GM23338 (cell line): ENCODE results near the gene KIF4A. TPM values are rescaled to one million over a fixed set of nuclear protein-coding genes. Genes with fewer than 3 reads are reported as not detected.

Source experiments
- ATAC-seq: fragments of 200-7000 bp; cut with Tn5 transposase; 3 replicates; pipeline ENCODE4 v1.9.1; 2020
- DNase-seq: peaks from one replicate; pipeline ENCODE4 v3.0.0-alpha.2; 2015; ENCODE audit warnings: low spot score
- H2AFZ ChIP-seq: fragments of 200-600 bp; sonication (generic); 2 replicates; pipeline ENCODE4 v1.8.0; 2016; ENCODE audit warnings: antibody characterized with exemption, mild to moderate bottlenecking, moderate library complexity
- H3F3A ChIP-seq: fragments of 200-600 bp; sonication (generic); replicated peaks from 2 replicates; pipeline ENCODE4 v1.8.0; 2017; ENCODE audit warnings: antibody characterized with exemption, mixed run types, low read depth
- H3K27ac ChIP-seq: fragments of 200-600 bp; sonication (generic); 2 replicates; pipeline ENCODE4 v1.6.1; 2016; ENCODE audit warnings: low read depth
- H3K27me3 ChIP-seq: fragments of 200-600 bp; sonication (generic); 2 replicates; pipeline ENCODE4 v1.8.0; 2016; ENCODE audit warnings: mild to moderate bottlenecking, mixed run types, moderate library complexity; ENCODE audit not compliant: insufficient read depth
- H3K36me3 ChIP-seq: fragments of 200-600 bp; sonication (generic); 2 replicates; pipeline ENCODE4 v1.8.0; 2016; ENCODE audit warnings: mild to moderate bottlenecking; ENCODE audit not compliant: insufficient read depth
- H3K4me1 ChIP-seq: fragments of 200-600 bp; sonication (generic); 2 replicates; pipeline ENCODE4 v1.8.0; 2016; ENCODE audit warnings: mild to moderate bottlenecking, moderate library complexity; ENCODE audit not compliant: insufficient read depth
- H3K4me2 ChIP-seq: fragments of 200-600 bp; sonication (generic); 2 replicates; pipeline ENCODE4 v1.7.1; 2017; ENCODE audit warnings: mixed run types
- H3K4me3 ChIP-seq: fragments of 200-600 bp; sonication (generic); 2 replicates; pipeline ENCODE4 v1.6.1; 2016; ENCODE audit warnings: mixed run types
- H3K79me2 ChIP-seq: fragments of 200-600 bp; sonication (generic); replicated peaks from 2 replicates; pipeline ENCODE4 v1.8.0; 2017; ENCODE audit warnings: mild to moderate bottlenecking; ENCODE audit not compliant: insufficient read depth
- H3K9me2 ChIP-seq: fragments of 200-600 bp; sonication (generic); 2 replicates; pipeline ENCODE4 v1.8.0; 2017; ENCODE audit not compliant: insufficient read depth
- H4K20me1 ChIP-seq: fragments of 200-600 bp; sonication (generic); replicated peaks from 2 replicates; pipeline ENCODE4 v1.8.0; 2017; ENCODE audit warnings: mild to moderate bottlenecking; ENCODE audit not compliant: insufficient read depth
- H3K27ac Mint-ChIP-seq: 2 replicates; pipeline ENCODE4 v1.8.0; 2020; ENCODE audit warnings: inconsistent platforms, mild to moderate bottlenecking, moderate library complexity, mixed read lengths
- H3K27me3 Mint-ChIP-seq: 3 replicates; pipeline ENCODE4 v1.8.0; 2022; ENCODE audit warnings: low read depth, mild to moderate bottlenecking, moderate library complexity, mixed read lengths, inconsistent platforms; ENCODE audit not compliant: insufficient read depth, poor library complexity
- H3K36me3 Mint-ChIP-seq: 3 replicates; pipeline ENCODE4 v1.8.0; 2021; ENCODE audit warnings: low read depth, mild to moderate bottlenecking, inconsistent platforms, moderate library complexity, mixed read lengths
- H3K4me1 Mint-ChIP-seq: 3 replicates; pipeline ENCODE4 v1.8.0; 2020; ENCODE audit warnings: mild to moderate bottlenecking, inconsistent platforms, mixed read lengths
- H3K4me3 Mint-ChIP-seq: 3 replicates; pipeline ENCODE4 v1.8.0; 2021; ENCODE audit warnings: moderate library complexity, mild to moderate bottlenecking, inconsistent platforms, mixed read lengths
- H3K9me3 Mint-ChIP-seq: 3 replicates; pipeline ENCODE4 v1.8.0; 2020; ENCODE audit warnings: moderate library complexity, mild to moderate bottlenecking, inconsistent platforms, mixed read lengths
- CREB1 ChIP-seq: fragments of 250-450 bp; sonication (Bioruptor Pico); IDR thresholded peaks from 2 replicates; pipeline ENCODE4 v1.5.0; 2020; ENCODE audit warnings: low read depth, mild to moderate bottlenecking, moderate library complexity
- CTCF ChIP-seq, 2 experiments: fragments of 200-600 bp in 1 of 2; sonication (generic) in 1 of 2; conservative IDR thresholded peaks; 2 replicates each; pipeline versions ENCODE4 v1.5.1 to v1.6.1; 2016 to 2017; ENCODE audit warnings: antibody characterized with exemption in 2 of 2, low read depth in 2 of 2, mild to moderate bottlenecking in 2 of 2, moderate library complexity in 1 of 2
- ETS1 ChIP-seq: IDR thresholded peaks from 2 replicates; pipeline ENCODE4 v1.6.1; 2016; ENCODE audit warnings: antibody characterized with exemption
- EZH2 ChIP-seq: fragments of 200-600 bp; sonication (generic); IDR thresholded peaks from one replicate; pipeline ENCODE4 v1.8.0; 2017; ENCODE audit warnings: antibody characterized with exemption, mild to moderate bottlenecking, low read depth; ENCODE audit not compliant: unreplicated experiment
- EZH2phosphoT487 ChIP-seq: fragments of 200-600 bp; sonication (generic); IDR thresholded peaks from one replicate; pipeline ENCODE4 v1.8.1; 2018; ENCODE audit warnings: antibody characterized with exemption; ENCODE audit not compliant: unreplicated experiment
- JUNB ChIP-seq: IDR thresholded peaks from one replicate; pipeline ENCODE4 v1.6.1; 2016; ENCODE audit warnings: antibody characterized with exemption; ENCODE audit not compliant: unreplicated experiment
- POLR2AphosphoS5 ChIP-seq: IDR thresholded peaks from 2 replicates; pipeline ENCODE4 v1.6.1; 2016; ENCODE audit warnings: antibody characterized with exemption, low read depth
- REST ChIP-seq: IDR thresholded peaks from one replicate; pipeline ENCODE4 v1.6.1; 2018; ENCODE audit warnings: antibody characterized with exemption; ENCODE audit not compliant: unreplicated experiment
- STAT1 ChIP-seq: IDR thresholded peaks from one replicate; pipeline ENCODE4 v1.6.1; 2016; ENCODE audit warnings: antibody characterized with exemption; ENCODE audit not compliant: unreplicated experiment
- ZNF114 ChIP-seq: fragments of 250-450 bp; sonication (Bioruptor Pico); IDR thresholded peaks from 2 replicates; pipeline ENCODE4 v1.5.0; 2020; ENCODE audit warnings: mild to moderate bottlenecking, moderate library complexity
- polyA plus RNA-seq: library from polyadenylated mRNA; unstranded; fragments of >200 nt; fragmentation: Nextera tagmentation; extraction: Ambion mirVana; gene quantifications from 2 replicates; pipeline ENCODE4 v1.2.1, GENCODE V29; 2016
- total RNA-seq: library from RNA; depleted of rRNA; stranded (reverse); fragments of >200 nt; shearing (Covaris generic); gene quantifications from 2 replicates; pipeline ENCODE4 v1.2.3, GENCODE V29; 2014

Gene KIF4A
- total and polyA plus RNA-seq, 2 experiments from 2014 or later = 21.5 to 27.6 TPM

- Histone ChIP-seq H3K27me3 (no peaks in the 10 kb centered on the region), H3K27ac (no peak overlapping the region), H3F3A (no peaks in the 10 kb centered on the region), H3K36me3 (no peaks in the 10 kb centered on the region), H3K79me2 (no peaks in the 10 kb centered on the region), H3K4me2 (no peak overlapping the region), H4K20me1 (no peaks in the 10 kb centered on the region), H3K9me2 (no peaks in the 10 kb centered on the region), H2AFZ (no peak overlapping the region), H3K4me3 (no peak overlapping the region), H3K4me1 (peaks cover 17% of the 10 kb centered on the region)
- Mint-ChIP-seq H3K9me3 (peaks cover 3% of the 10 kb centered on the region; the same call in 2 of the 3 replicates), H3K4me1 (peaks cover 18% of the 10 kb centered on the region), H3K36me3 (peaks cover 31% of the 10 kb centered on the region), H3K27me3 (peaks cover under 1% of the 10 kb centered on the region), H3K4me3 (no peak overlapping the region), H3K27ac (no peak overlapping the region)
- TF ChIP-seq JUNB = no peak
- TF ChIP-seq STAT1 = no peak
- TF ChIP-seq POLR2AphosphoS5 = no peak
- no peak for TF ChIP-seq EZH2phosphoT487
- TF ChIP-seq REST = no peak
- no peak for DNase-seq
- no peak for ATAC-seq
These were observed 136.7 kb downstream of the KIF4A start for GRCh38 chrX:70426286-70427278.

GRCh38 chrX:70427365-70427764, 137.5 kb downstream of the KIF4A start:
- Histone ChIP-seq H3K4me2 (no peak overlapping the region), H3K4me3 (no peak overlapping the region), H4K20me1 (no peaks in the 10 kb centered on the region), H3K27me3 (no peaks in the 10 kb centered on the region), H3K4me1 (peaks cover 9% of the 10 kb centered on the region), H3K27ac (no peak overlapping the region), H3K79me2 (no peaks in the 10 kb centered on the region), H2AFZ (no peak overlapping the region), H3K36me3 (no peaks in the 10 kb centered on the region), H3F3A (no peaks in the 10 kb centered on the region), H3K9me2 (no peaks in the 10 kb centered on the region)
- DNase-seq (no peak), ATAC-seq (no peak)
- H3K27ac Mint-ChIP-seq = no peak overlapping the region
- H3K27me3 Mint-ChIP-seq = no peaks in the 10 kb centered on the region
- peaks cover 11% of the 10 kb centered on the region; the same call in 2 of the 3 replicates for H3K4me1 Mint-ChIP-seq
- peaks cover 32% of the 10 kb centered on the region for H3K36me3 Mint-ChIP-seq
- peaks cover 3% of the 10 kb centered on the region; the same call in 2 of the 3 replicates for H3K9me3 Mint-ChIP-seq
- no peak overlapping the region for H3K4me3 Mint-ChIP-seq
- TF ChIP-seq EZH2phosphoT487 = no peak
- TF ChIP-seq POLR2AphosphoS5 = no peak
- no peak for TF ChIP-seq ETS1
- no peak for TF ChIP-seq ZNF114
- no peak for TF ChIP-seq STAT1
- TF ChIP-seq CREB1 = no peak
- TF ChIP-seq CTCF (conservative IDR thresholded peaks at IDR 0.05; ENCODE audit: low read depth in 2 of 2) = no peak
- no peak for TF ChIP-seq EZH2
- TF ChIP-seq JUNB = no peak
